ENCODE data around the gene FAM20B. TPM values are rescaled to one million over a fixed set of nuclear protein-coding genes. Genes with fewer than 3 reads are reported as not detected.

Gene FAM20B
- total RNA-seq, 1 experiment from 2014 or later, result 35.4 TPM

DNA sequence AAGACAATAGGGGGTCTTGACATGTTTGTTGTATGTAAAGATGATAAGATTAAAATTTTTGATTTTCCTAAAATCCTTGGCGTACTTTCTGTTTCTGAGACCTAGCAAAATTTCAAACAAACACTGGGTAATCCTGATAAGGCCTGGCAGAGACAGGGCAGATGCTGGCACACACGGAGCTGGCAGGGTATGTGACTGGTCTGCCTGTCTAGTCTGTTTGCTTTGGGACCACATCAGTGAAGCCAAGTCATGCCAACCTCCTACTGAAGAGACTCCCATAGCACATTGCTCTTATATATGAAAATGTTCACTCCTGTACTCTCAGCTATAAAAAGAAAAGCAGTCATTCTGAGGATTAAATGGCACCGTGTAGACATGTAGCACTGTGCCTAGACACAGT lies 70.2 kb downstream of the FAM20B start:
- Histone ChIP-seq H3K79me2 (ENCODE audit: insufficient read depth, low read length) (no peaks in the 10 kb centered on the region), H3K4ac (ENCODE audit: low read depth, low read length) (no peak overlapping the region), H3K79me1 (ENCODE audit: insufficient read depth, low read depth, low read length, poor library complexity, severe bottlenecking) (no peaks in the 10 kb centered on the region), H3K23me2 (ENCODE audit: insufficient read length, low read depth, low read length, poor library complexity, severe bottlenecking) (no peaks in the 10 kb centered on the region), H2BK12ac (ENCODE audit: insufficient read length, low read depth, low read length) (no peak overlapping the region), H3K56ac (ENCODE audit: insufficient read length, low read depth, low read length) (no peak overlapping the region), H3K18ac (ENCODE audit: insufficient read length, low read depth, low read length) (no peak overlapping the region), H3K23ac (ENCODE audit: insufficient read length, low read depth, low read length) (no peak overlapping the region), H3K4me1 (ENCODE audit: insufficient read depth, low read length) (peaks cover 3% of the 10 kb centered on the region; the same call in 1 of the 2 replicates), H3T11ph (ENCODE audit: low read length) (no peak overlapping the region), H2BK5ac (ENCODE audit: insufficient read length, low read length) (no peak overlapping the region), H4K5ac (ENCODE audit: insufficient read length, low read depth, low read length) (no peak overlapping the region), H2AFZ (ENCODE audit: low read length) (no peak overlapping the region), H4K8ac (replicated peaks; ENCODE audit: insufficient read length, low read depth, low read length) (no peak overlapping the region), H3K9me3 (ENCODE audit: control insufficient read depth, low read depth, low read length) (no peaks in the 10 kb centered on the region), H3K9ac (ENCODE audit: extremely low read depth, insufficient read length, low read length) (no peak overlapping the region), H2BK20ac (ENCODE audit: low read depth, low read length, poor library complexity, severe bottlenecking) (no peak overlapping the region), H3K14ac (ENCODE audit: insufficient read depth, low read length) (no peak overlapping the region), H3K27me3 (ENCODE audit: insufficient read depth, low read length) (no peaks in the 10 kb centered on the region), H3K4me2 (ENCODE audit: insufficient read depth, insufficient read length, low read length) (no peak overlapping the region), H4K20me1 (ENCODE audit: control insufficient read depth, insufficient read depth, insufficient read length) (no peaks in the 10 kb centered on the region), H2BK15ac (ENCODE audit: low read depth, low read length) (no peak overlapping the region), H2BK120ac (ENCODE audit: low read depth, low read length, poor library complexity, severe bottlenecking) (no peak overlapping the region), H3K27ac (ENCODE audit: insufficient read length, low read depth, low read length) (no peak overlapping the region), H4K91ac (ENCODE audit: insufficient read length, low read depth, low read length) (no peak overlapping the region), H2AK5ac (ENCODE audit: insufficient read length, low read length) (no peak overlapping the region)
- H3K27ac Mint-ChIP-seq, result no peak overlapping the region; a peak in 1 of 7 replicates
- no peaks in the 10 kb centered on the region for H3K27me3 Mint-ChIP-seq (ENCODE audit: low read depth)
- H3K4me3 Mint-ChIP-seq, result no peak overlapping the region
- peaks cover 9 to 12% of the 10 kb centered on the region in 2 experiments for H3K4me1 Mint-ChIP-seq
- DNase-seq, result no peak
- peaks cover 22 to 79% (median 56%) of the 10 kb centered on the region in 3 experiments; a peak in 6 of 7 replicates for H3K36me3 Mint-ChIP-seq (ENCODE audit: insufficient read depth in 1 of 3, low read depth in 3 of 3)
- TF ChIP-seq, protein P1, sequence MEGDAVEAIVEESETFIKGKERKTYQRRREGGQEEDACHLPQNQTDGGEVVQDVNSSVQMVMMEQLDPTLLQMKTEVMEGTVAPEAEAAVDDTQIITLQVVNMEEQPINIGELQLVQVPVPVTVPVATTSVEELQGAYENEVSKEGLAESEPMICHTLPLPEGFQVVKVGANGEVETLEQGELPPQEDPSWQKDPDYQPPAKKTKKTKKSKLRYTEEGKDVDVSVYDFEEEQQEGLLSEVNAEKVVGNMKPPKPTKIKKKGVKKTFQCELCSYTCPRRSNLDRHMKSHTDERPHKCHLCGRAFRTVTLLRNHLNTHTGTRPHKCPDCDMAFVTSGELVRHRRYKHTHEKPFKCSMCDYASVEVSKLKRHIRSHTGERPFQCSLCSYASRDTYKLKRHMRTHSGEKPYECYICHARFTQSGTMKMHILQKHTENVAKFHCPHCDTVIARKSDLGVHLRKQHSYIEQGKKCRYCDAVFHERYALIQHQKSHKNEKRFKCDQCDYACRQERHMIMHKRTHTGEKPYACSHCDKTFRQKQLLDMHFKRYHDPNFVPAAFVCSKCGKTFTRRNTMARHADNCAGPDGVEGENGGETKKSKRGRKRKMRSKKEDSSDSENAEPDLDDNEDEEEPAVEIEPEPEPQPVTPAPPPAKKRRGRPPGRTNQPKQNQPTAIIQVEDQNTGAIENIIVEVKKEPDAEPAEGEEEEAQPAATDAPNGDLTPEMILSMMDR (conservative IDR thresholded peaks at IDR 0.05), result no peak
- H3K9me3 Mint-ChIP-seq, result no peaks in the 10 kb centered on the region; a peak in 1 of 5 replicates
- WGBS (ENCODE audit: extremely low coverage, insufficient read length, low lambda C conversion rate), result no CpG with 5 or more reads among the region's 3 CpGs

All from H9 (cell line).